IPS DF 6.9 (cell line): ENCODE data around the gene ABI3BP.

Experiments used
- DNase-seq: peaks from one replicate; pipeline ENCODE4 v3.0.0-alpha.2; 2013; ENCODE audit warnings: low read depth, low spot score
- H3K27ac ChIP-seq: one replicate; pipeline ENCODE4 v1.5.1; 2013; ENCODE audit warnings: low read length, control low read depth
- H3K27me3 ChIP-seq: 2 replicates; pipeline ENCODE4 v1.6.1; 2013; ENCODE audit warnings: mild to moderate bottlenecking, low read length; ENCODE audit not compliant: control insufficient read depth, insufficient read depth
- H3K36me3 ChIP-seq: 2 replicates; pipeline ENCODE4 v1.6.1; 2013; ENCODE audit warnings: low read length; ENCODE audit not compliant: control insufficient read depth, insufficient read depth
- H3K4me1 ChIP-seq: 2 replicates; pipeline ENCODE4 v1.6.1; 2013; ENCODE audit warnings: low read length; ENCODE audit not compliant: control insufficient read depth, insufficient read depth
- H3K4me3 ChIP-seq: 2 replicates; pipeline ENCODE4 v1.5.1; 2013; ENCODE audit warnings: mild to moderate bottlenecking, low read length
- H3K9me3 ChIP-seq: 2 replicates; pipeline ENCODE4 v1.6.1; 2013; ENCODE audit warnings: low read length, inconsistent platforms; ENCODE audit not compliant: control insufficient read depth, insufficient read depth
- WGBS: extraction: QIAGEN DNeasy Blood & Tissue Kit; methylation state at CpG from one replicate; pipeline ENCODE4 v1.1.7; 2013; ENCODE audit warnings: mixed read lengths, missing lambda C conversion rate; ENCODE audit not compliant: insufficient read length, insufficient coverage; 5-methylcytosine and 5-hydroxymethylcytosine counted together

The ABI3BP gene

DNA sequence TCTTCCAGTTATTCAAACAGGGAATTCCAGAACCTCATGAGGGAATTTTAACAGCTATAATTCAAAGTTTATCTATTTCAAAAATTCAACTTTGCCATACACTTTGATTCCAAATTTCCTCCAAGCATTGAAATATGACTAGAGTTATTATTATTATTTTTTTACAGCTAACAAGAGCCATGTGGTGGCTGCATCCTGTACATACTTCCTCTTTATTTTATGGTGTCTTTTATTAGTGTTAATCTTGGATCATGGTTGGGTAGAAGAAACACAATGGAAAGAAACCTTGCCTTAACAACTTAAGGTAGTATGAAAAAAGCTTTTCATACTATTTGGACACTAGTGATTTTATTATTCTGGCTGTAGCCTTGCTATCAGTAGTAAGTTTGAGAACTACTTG lies 231.3 kb downstream of the ABI3BP start:
- no peaks in the 10 kb centered on the region for H3K4me1 ChIP-seq
- no peak overlapping the region for H3K27ac ChIP-seq
- H3K36me3 ChIP-seq, result no peaks in the 10 kb centered on the region
- no peaks in the 10 kb centered on the region for H3K9me3 ChIP-seq
- H3K4me3 ChIP-seq, result no peak overlapping the region
- DNase-seq, result no peak
- no peaks in the 10 kb centered on the region for H3K27me3 ChIP-seq

DNA sequence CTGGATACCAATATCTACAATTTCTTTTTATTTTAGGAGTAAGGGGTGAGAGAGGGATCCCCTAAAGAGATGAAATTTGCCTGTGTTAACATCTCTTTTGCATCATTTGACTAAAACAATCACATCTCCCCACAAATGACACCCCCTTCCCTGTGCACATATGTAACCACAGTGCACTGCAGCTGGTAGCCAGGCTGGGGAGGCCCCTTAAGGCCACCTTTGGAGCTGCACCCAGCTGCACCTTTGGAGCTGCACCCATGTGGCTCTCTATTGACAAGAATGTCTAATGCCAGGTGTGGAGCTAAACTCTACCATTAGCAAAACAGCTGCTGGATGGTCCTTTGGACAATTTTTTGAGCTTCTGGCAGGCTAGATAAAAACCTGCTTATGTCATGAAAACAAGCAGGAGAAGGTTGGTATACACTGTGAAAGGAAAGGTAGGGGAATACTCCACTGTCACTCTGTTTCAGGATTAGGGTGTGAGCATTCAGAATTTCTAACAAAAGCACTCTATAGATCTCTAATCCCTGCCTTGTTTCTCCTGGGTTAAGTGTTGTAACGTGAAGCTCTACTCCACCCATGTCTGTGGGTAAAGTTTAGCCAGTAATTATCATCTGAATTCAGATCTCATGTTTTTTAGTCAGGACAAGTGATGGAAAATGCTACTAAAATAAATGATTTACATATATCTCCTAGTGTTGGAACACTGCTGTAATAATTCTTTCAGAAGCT lies 231.8 kb downstream of the ABI3BP start:
- no peak overlapping the region for H3K27ac ChIP-seq
- WGBS, result no CpG with 5 or more reads among the region's 1 CpG
- H3K4me1 ChIP-seq, result no peaks in the 10 kb centered on the region
- no peaks in the 10 kb centered on the region for H3K36me3 ChIP-seq
- H3K9me3 ChIP-seq, result no peaks in the 10 kb centered on the region
- no peaks in the 10 kb centered on the region for H3K27me3 ChIP-seq
- no peak overlapping the region for H3K4me3 ChIP-seq
- no peak for DNase-seq

DNA sequence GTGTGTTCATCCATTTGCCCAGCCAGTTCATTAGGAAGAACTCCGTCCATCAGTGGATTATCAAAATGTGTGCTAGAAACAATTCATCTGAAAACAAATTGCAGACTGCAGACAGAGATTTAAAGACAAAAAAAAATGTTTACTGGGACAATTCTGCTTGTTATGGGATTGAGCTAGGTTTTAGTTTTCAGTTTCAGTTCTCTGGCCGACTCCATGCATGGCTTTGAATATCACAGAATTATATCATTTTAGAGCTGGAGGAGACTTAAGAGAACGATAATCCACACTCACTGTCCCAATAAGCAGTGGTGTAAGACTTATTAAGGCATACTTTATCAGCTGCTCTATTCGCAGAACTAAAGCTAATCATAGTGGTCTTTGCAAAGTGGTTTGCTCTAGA lies 232.8 kb downstream of the ABI3BP start:
- Histone ChIP-seq H3K4me1 (no peaks in the 10 kb centered on the region), H3K27ac (no peak overlapping the region), H3K36me3 (no peaks in the 10 kb centered on the region), H3K27me3 (no peaks in the 10 kb centered on the region), H3K9me3 (no peaks in the 10 kb centered on the region), H3K4me3 (no peak overlapping the region)
- WGBS, result no CpG with 5 or more reads among the region's 4 CpGs
- DNase-seq, result no peak

DNA sequence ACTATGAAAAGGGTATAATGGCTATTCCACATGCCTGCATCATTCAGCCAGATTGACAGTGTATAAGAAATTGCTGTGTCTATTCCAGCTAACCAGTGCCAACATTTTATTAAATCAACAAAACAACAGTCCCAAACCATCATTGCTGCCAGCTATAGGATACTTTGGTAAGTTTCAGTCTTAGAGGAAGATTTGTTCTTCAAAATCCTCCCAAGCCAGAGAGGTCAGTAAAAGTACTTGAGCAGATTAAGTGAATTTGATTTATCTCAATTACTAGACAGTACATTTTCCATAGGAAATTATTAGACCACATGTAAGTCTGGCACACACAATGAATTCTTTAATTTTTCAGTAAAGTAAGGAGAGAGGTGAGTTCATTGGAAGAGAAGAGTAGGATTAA lies 233.3 kb downstream of the ABI3BP start:
- Histone ChIP-seq H3K27me3 (no peaks in the 10 kb centered on the region), H3K4me3 (no peak overlapping the region), H3K9me3 (no peaks in the 10 kb centered on the region), H3K27ac (no peak overlapping the region), H3K4me1 (no peaks in the 10 kb centered on the region), H3K36me3 (no peaks in the 10 kb centered on the region)
- no peak for DNase-seq

DNA sequence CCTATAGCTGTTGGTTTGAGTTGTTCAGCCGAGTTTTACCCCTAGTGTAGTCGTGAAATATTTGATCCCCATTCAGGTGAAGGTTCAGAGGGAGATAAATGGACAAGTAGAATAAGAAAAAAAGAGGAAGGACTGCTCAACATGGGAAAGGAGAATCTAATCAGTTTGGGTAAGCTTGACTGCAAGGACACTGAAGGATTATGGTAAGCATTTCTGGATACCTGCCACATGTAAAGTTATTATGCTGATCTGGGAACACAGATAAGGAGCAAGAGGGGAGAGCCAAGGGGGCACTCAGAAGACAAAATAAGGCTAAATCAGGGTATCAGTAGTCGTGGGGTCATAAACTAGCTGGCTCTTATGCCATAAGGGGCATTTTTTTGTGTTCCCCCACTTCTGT lies 234.1 kb downstream of the ABI3BP start:
- H3K4me3 ChIP-seq, result no peak overlapping the region
- no peak overlapping the region for H3K27ac ChIP-seq
- no CpG with 5 or more reads among the region's 3 CpGs for WGBS
- no peaks in the 10 kb centered on the region for H3K27me3 ChIP-seq
- no peak for DNase-seq
- no peaks in the 10 kb centered on the region for H3K9me3 ChIP-seq
- H3K36me3 ChIP-seq, result no peaks in the 10 kb centered on the region
- no peaks in the 10 kb centered on the region for H3K4me1 ChIP-seq

DNA sequence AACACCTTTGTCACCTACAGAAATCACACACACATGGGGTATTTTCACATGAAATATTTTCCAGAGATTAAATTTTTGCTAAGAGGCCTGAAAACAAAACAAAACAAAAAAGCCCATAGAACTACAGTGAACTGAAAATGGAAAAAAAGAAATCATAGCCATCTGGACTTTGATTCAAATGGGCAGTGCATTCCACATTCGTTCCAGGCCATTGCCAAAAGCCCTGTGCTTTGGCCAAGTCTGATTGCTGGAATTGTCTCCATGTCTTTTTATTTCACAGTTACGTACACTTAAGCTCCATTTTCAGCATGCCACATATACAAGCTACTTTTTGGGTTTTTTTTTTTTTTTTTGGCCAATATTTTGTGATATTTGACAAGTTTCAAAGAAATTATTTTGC lies 236.8 kb downstream of the ABI3BP start:
- no peak for DNase-seq
- Histone ChIP-seq H3K4me1 (peaks cover 3% of the 10 kb centered on the region; the same call in 1 of the 2 replicates), H3K9me3 (no peaks in the 10 kb centered on the region), H3K27me3 (no peaks in the 10 kb centered on the region), H3K27ac (no peak overlapping the region), H3K4me3 (no peak overlapping the region), H3K36me3 (no peaks in the 10 kb centered on the region)
- WGBS, result no CpG with 5 or more reads among the region's 2 CpGs

DNA sequence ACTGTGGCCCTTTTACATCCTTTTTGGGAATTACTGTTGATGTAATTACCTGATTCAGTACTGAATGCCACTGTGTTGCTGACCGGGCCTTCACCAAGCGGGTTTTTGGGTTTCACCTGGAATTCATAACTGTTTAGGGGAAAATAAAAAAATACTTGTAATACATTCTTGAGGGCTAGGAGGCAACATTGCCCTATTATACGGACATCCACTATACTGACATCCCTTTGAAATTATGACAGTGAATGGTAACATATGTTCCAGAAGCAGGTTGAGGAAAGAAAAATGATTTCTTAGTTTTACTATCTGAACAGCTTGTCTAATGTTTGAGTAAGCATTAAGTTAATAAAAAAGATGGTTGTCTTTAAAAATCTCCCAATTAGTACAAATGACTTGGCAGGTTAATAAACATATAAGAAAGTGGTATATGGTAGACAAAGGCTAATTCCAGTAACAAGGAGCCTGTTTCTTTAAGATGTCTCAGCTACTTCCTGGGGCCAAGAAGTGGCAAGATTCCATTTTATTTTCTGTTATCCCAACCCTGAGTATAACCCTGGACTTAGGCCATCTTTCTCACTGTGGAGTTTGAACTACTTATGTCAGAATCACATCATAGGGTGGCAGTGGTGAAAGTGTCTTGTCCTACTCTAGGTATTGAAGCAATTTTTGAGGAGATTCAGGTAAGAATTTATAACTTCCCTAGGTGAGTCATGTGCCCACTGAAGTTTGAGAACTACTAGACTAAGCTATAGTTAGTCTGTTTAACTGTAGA lies 238.5 kb downstream of the ABI3BP start:
- no peaks in the 10 kb centered on the region for H3K27me3 ChIP-seq
- no peak overlapping the region for H3K27ac ChIP-seq
- peaks cover 3% of the 10 kb centered on the region; the same call in 1 of the 2 replicates for H3K4me1 ChIP-seq
- no peaks in the 10 kb centered on the region for H3K9me3 ChIP-seq
- WGBS, result no CpG with 5 or more reads among the region's 3 CpGs
- no peak overlapping the region for H3K4me3 ChIP-seq
- no peak for DNase-seq
- no peaks in the 10 kb centered on the region for H3K36me3 ChIP-seq

DNA sequence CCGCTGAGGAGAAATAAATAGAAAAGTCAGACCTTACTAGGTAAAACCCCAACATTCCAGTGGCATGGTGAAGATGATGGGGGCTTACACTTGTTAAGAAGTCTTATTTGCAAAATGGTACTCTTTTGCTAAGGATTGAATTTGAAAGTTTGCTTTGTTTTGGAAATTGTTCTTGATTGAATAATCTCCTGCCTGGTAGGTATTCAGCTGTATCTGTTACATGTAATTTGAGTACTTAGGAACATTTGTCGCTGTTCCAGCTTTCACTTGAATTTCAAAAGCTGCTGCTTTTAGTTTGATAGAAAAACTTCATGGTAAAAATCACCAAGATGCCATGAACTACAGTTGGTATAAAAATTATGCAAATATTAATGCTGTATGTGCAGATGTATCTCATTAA lies 239.4 kb downstream of the ABI3BP start:
- H3K4me1 ChIP-seq, result peaks cover 3% of the 10 kb centered on the region; the same call in 1 of the 2 replicates
- no peaks in the 10 kb centered on the region for H3K9me3 ChIP-seq
- no peak for DNase-seq
- H3K27ac ChIP-seq, result no peak overlapping the region
- H3K27me3 ChIP-seq, result no peaks in the 10 kb centered on the region
- WGBS, result no CpG with 5 or more reads among the region's 2 CpGs
- H3K36me3 ChIP-seq, result no peaks in the 10 kb centered on the region
- no peak overlapping the region for H3K4me3 ChIP-seq

DNA sequence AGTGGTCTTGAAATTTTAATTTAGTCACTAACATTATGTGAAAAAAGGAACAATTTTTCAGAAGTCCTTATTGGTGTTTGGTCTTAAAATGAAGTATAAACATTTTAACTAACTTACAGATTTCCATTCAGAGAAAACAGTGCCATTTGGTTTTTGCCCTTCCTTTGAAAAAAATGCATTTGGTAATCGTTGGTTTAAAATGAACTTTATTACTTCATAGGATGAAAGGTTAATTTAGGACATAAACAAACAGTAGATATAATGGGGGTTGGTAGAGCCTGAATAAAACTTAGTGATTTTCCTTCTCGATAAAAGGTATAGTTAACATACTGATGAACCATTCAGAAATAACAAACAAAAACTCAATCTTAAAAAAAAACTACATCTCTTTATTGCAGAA lies 244.3 kb downstream of the ABI3BP start:
- Histone ChIP-seq H3K27ac (no peak overlapping the region), H3K4me3 (no peak overlapping the region), H3K27me3 (no peaks in the 10 kb centered on the region), H3K4me1 (peaks cover 3% of the 10 kb centered on the region; the same call in 1 of the 2 replicates), H3K9me3 (no peaks in the 10 kb centered on the region), H3K36me3 (peaks cover 5% of the 10 kb centered on the region; the same call in 1 of the 2 replicates)
- WGBS, result no CpG with 5 or more reads among the region's 2 CpGs
- no peak for DNase-seq

DNA sequence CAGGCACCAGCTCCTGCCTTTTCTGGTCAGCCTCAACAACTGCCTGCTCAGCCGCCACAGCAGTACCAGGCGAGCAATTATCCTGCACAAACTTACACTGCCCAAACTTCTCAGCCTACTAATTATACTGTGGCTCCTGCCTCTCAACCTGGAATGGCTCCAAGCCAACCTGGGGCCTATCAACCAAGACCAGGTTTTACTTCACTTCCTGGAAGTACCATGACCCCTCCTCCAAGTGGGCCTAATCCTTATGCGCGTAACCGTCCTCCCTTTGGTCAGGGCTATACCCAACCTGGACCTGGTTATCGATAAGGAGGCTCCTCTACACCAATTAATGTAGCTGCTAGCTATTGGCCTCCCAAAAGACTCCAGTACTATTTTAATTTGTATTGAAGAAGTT lies 245.0 kb downstream of the ABI3BP start:
- Histone ChIP-seq H3K9me3 (no peaks in the 10 kb centered on the region), H3K36me3 (peaks cover 5% of the 10 kb centered on the region; the same call in 1 of the 2 replicates), H3K4me1 (peaks cover 1% of the 10 kb centered on the region; the same call in 1 of the 2 replicates), H3K27me3 (no peaks in the 10 kb centered on the region), H3K27ac (no peak overlapping the region), H3K4me3 (no peak overlapping the region)
- DNase-seq, result no peak
- WGBS, result no CpG with 5 or more reads among the region's 6 CpGs
